Measurements from ENCODE around the gene FXYD2.

FXYD2 gene

GRCh38 chr11:117857734-117858414 is 33.3 kb upstream of the FXYD2 start:
- no peak for DNase-seq (ENCODE audit: low read depth)

- no peak for DNase-seq (ENCODE audit: low read depth)
These were observed 31.5 kb upstream of the FXYD2 start for GRCh38 chr11:117855912-117856651.

- DNase-seq (ENCODE audit: low read depth): no peak
These were observed 30.8 kb upstream of the FXYD2 start for GRCh38 chr11:117855186-117855845.

GRCh38 chr11:117852309-117852708 is 27.8 kb upstream of the FXYD2 start:
- DNase-seq (ENCODE audit: low read depth): no peak

- no peak for DNase-seq (ENCODE audit: low read depth)
These were observed 27.3 kb upstream of the FXYD2 start for GRCh38 chr11:117851852-117852251.

GRCh38 chr11:117851106-117851505 is 26.6 kb upstream of the FXYD2 start:
- DNase-seq (ENCODE audit: low read depth): no peak

GRCh38 chr11:117849781-117850414 is 25.4 kb upstream of the FXYD2 start:
- DNase-seq (ENCODE audit: low read depth): no peak

GRCh38 chr11:117843666-117844484 is 19.3 kb upstream of the FXYD2 start:
- peak; percentile 65 for DNase-seq (ENCODE audit: low read depth)

GRCh38 chr11:117842131-117842941 is 17.8 kb upstream of the FXYD2 start:
- DNase-seq (ENCODE audit: low read depth): no peak

GRCh38 chr11:117841551-117842031 is 17.0 kb upstream of the FXYD2 start:
- no peak for DNase-seq (ENCODE audit: low read depth)

- no peak for DNase-seq (ENCODE audit: low read depth)
These were observed 16.5 kb upstream of the FXYD2 start for GRCh38 chr11:117840881-117841550.

GRCh38 chr11:117839936-117840813 is 15.6 kb upstream of the FXYD2 start:
- no peak for DNase-seq (ENCODE audit: low read depth)

- DNase-seq (ENCODE audit: low read depth): no peak
These were observed 14.9 kb upstream of the FXYD2 start for GRCh38 chr11:117839380-117839881.

- no peak for DNase-seq (ENCODE audit: low read depth)
These were observed 14.4 kb upstream of the FXYD2 start for GRCh38 chr11:117838901-117839300.

- no peak for DNase-seq (ENCODE audit: low read depth)
These were observed 13.2 kb upstream of the FXYD2 start for GRCh38 chr11:117837791-117838190.

- no peak for DNase-seq (ENCODE audit: low read depth)
These were observed 12.7 kb upstream of the FXYD2 start for GRCh38 chr11:117837070-117837776.

- no peak for DNase-seq (ENCODE audit: low read depth)
These were observed 11.8 kb upstream of the FXYD2 start for GRCh38 chr11:117836077-117836960.

Data from ELR (cell line).